Measurements from ENCODE around the gene TXNRD2. TPM values are rescaled to one million over a fixed set of nuclear protein-coding genes. Genes with fewer than 3 reads are reported as not detected.

TXNRD2 gene
- total RNA-seq, 1 experiment from 2014 or later: 19.7 TPM

DNA sequence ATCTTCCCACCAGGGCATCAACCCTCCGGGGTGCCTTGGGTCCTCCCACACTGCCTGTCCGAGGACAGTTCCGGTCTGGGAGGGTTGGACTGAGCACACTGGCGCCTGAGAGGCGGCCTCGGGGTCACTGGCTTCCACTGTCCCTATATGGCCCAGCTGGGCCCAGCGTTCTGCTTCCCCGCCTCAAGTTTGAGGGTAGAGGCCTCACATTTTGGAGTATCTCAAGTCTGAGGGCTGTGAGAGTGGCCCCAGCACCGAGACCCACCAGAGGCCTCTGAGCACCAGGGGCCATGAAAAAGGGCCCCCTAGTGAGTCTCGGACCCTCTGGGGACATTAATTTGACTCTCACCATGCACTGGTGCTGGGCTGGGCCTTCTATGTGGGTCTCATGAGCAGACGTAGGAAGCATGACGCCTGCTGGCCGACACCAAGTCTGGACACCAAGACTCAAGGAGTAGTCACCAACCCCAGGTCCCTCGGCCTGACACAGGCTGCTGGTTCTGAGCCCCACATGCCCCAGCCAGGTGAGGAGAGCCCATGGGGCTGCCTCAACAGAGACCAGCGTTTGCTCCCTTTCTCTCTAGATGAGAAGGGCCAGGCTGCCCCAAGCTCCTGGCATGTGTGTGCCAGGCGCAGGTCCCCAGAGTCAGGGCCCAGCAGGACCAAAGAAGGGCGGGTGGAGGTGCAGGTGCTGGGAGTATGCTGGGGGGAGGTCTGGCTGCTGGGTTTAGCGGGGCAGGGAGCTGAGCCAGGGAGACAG is 47.5 kb upstream of the TXNRD2 start:
- RAD21 ChIA-PET (ENCODE audit: low non-redundant PET in 1 of 2, low total read pairs in 2 of 2, uncharacterized antibody in 2 of 2, unreplicated experiment in 2 of 2): no interaction called here
- Histone ChIP-seq H3K36me3 (ENCODE audit: control insufficient read depth in 1 of 2, insufficient read depth in 2 of 2, low read length in 2 of 2) (no peaks in the 10 kb centered on the region), H4K20me1 (ENCODE audit: insufficient read depth) (no peaks in the 10 kb centered on the region), H3K4me1 (ENCODE audit: control insufficient read depth in 1 of 2, insufficient read depth in 2 of 2, low read length in 2 of 2) (peaks cover 21 to 29% of the 10 kb centered on the region in 2 experiments), H3K27me3 (ENCODE audit: insufficient read depth, low read length) (no peaks in the 10 kb centered on the region), H2AFZ (ENCODE audit: low read depth, low read length, poor library complexity, severe bottlenecking) (no peak overlapping the region), H3K4me3 (replicated peaks in 1 of 2; ENCODE audit: low read depth in 1 of 2, low read length in 2 of 2) (no peak overlapping the region), H3K79me2 (ENCODE audit: insufficient read depth, low read length) (peaks cover 6% of the 10 kb centered on the region; the same call in 1 of the 2 replicates), H3K9me3 (ENCODE audit: control insufficient read depth in 1 of 2, insufficient read depth in 1 of 2, low read depth in 1 of 2, low read length in 2 of 2) (no peaks in the 10 kb centered on the region), H3K9ac (ENCODE audit: low read length) (no peak overlapping the region), H3K27ac (ENCODE audit: low read depth, low read length) (no peak overlapping the region), H3K4me2 (ENCODE audit: low read length) (no peak overlapping the region), H3K9me2 (ENCODE audit: insufficient read depth) (no peaks in the 10 kb centered on the region)
- TF ChIP-seq ZNF274 (IDR thresholded peaks at IDR 0.05; ENCODE audit: low read depth, low read length): no peak
- no peak for TF ChIP-seq FOSL1 (IDR thresholded peaks at IDR 0.05; ENCODE audit: low read depth)
- no peak for TF ChIP-seq SIN3A (IDR thresholded peaks at IDR 0.05; ENCODE audit: low read depth)
- no peak for TF ChIP-seq ZFX (IDR thresholded peaks at IDR 0.05)
- TF ChIP-seq JUND (IDR thresholded peaks at IDR 0.05): no peak
- TF ChIP-seq RAD21 (IDR thresholded peaks at IDR 0.05; ENCODE audit: low read depth): no peak
- TF ChIP-seq CEBPB (IDR thresholded peaks at IDR 0.05; ENCODE audit: low read depth): no peak
- no peak for TF ChIP-seq SRF (IDR thresholded peaks at IDR 0.05; ENCODE audit: low read depth)
- TF ChIP-seq, protein P1, sequence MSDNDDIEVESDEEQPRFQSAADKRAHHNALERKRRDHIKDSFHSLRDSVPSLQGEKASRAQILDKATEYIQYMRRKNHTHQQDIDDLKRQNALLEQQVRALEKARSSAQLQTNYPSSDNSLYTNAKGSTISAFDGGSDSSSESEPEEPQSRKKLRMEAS (IDR thresholded peaks at IDR 0.05): no peak
- no peak for TF ChIP-seq TCF7L2 (IDR thresholded peaks at IDR 0.05; ENCODE audit: borderline replicate concordance, extremely low read depth, insufficient read depth, insufficient read length)
- TF ChIP-seq SP1 (IDR thresholded peaks at IDR 0.05; ENCODE audit: low read depth): no peak
- TF ChIP-seq, protein P2, sequence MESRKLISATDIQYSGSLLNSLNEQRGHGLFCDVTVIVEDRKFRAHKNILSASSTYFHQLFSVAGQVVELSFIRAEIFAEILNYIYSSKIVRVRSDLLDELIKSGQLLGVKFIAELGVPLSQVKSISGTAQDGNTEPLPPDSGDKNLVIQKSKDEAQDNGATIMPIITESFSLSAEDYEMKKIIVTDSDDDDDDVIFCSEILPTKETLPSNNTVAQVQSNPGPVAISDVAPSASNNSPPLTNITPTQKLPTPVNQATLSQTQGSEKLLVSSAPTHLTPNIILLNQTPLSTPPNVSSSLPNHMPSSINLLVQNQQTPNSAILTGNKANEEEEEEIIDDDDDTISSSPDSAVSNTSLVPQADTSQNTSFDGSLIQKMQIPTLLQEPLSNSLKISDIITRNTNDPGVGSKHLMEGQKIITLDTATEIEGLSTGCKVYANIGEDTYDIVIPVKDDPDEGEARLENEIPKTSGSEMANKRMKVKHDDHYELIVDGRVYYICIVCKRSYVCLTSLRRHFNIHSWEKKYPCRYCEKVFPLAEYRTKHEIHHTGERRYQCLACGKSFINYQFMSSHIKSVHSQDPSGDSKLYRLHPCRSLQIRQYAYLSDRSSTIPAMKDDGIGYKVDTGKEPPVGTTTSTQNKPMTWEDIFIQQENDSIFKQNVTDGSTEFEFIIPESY (IDR thresholded peaks at IDR 0.05; ENCODE audit: extremely low read depth, insufficient replicate concordance, low read length): no peak
- TF ChIP-seq, protein P3, sequence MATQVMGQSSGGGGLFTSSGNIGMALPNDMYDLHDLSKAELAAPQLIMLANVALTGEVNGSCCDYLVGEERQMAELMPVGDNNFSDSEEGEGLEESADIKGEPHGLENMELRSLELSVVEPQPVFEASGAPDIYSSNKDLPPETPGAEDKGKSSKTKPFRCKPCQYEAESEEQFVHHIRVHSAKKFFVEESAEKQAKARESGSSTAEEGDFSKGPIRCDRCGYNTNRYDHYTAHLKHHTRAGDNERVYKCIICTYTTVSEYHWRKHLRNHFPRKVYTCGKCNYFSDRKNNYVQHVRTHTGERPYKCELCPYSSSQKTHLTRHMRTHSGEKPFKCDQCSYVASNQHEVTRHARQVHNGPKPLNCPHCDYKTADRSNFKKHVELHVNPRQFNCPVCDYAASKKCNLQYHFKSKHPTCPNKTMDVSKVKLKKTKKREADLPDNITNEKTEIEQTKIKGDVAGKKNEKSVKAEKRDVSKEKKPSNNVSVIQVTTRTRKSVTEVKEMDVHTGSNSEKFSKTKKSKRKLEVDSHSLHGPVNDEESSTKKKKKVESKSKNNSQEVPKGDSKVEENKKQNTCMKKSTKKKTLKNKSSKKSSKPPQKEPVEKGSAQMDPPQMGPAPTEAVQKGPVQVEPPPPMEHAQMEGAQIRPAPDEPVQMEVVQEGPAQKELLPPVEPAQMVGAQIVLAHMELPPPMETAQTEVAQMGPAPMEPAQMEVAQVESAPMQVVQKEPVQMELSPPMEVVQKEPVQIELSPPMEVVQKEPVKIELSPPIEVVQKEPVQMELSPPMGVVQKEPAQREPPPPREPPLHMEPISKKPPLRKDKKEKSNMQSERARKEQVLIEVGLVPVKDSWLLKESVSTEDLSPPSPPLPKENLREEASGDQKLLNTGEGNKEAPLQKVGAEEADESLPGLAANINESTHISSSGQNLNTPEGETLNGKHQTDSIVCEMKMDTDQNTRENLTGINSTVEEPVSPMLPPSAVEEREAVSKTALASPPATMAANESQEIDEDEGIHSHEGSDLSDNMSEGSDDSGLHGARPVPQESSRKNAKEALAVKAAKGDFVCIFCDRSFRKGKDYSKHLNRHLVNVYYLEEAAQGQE (IDR thresholded peaks at IDR 0.05; ENCODE audit: low read depth): no peak
- TF ChIP-seq, protein P4, sequence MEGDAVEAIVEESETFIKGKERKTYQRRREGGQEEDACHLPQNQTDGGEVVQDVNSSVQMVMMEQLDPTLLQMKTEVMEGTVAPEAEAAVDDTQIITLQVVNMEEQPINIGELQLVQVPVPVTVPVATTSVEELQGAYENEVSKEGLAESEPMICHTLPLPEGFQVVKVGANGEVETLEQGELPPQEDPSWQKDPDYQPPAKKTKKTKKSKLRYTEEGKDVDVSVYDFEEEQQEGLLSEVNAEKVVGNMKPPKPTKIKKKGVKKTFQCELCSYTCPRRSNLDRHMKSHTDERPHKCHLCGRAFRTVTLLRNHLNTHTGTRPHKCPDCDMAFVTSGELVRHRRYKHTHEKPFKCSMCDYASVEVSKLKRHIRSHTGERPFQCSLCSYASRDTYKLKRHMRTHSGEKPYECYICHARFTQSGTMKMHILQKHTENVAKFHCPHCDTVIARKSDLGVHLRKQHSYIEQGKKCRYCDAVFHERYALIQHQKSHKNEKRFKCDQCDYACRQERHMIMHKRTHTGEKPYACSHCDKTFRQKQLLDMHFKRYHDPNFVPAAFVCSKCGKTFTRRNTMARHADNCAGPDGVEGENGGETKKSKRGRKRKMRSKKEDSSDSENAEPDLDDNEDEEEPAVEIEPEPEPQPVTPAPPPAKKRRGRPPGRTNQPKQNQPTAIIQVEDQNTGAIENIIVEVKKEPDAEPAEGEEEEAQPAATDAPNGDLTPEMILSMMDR (IDR thresholded peaks at IDR 0.05 in 2 of 3, conservative IDR thresholded peaks at IDR 0.05 in 1 of 3; ENCODE audit: borderline replicate concordance in 1 of 3, insufficient read depth in 1 of 3, low read depth in 2 of 3, low read length in 2 of 3): no peak
- TF ChIP-seq EZH2 (IDR thresholded peaks at IDR 0.05): no peak
- TF ChIP-seq POLR2A (IDR thresholded peaks at IDR 0.05; ENCODE audit: borderline replicate concordance, extremely low read depth, insufficient read depth, insufficient read length): no peak
- TF ChIP-seq ELF1 (IDR thresholded peaks at IDR 0.05; ENCODE audit: borderline replicate concordance, low read depth): no peak
- no peak for TF ChIP-seq EGR1 (IDR thresholded peaks at IDR 0.05; ENCODE audit: low read depth)
- no peak for TF ChIP-seq EZH2phosphoT487 (IDR thresholded peaks at IDR 0.05; ENCODE audit: borderline replicate concordance)
- no TSS peak for BruUV-seq (replicated peaks)
- POLR2A ChIA-PET: interaction anchor here (0.7 kb wide), 1 partner anchor 241 kb away, joined by 3 read pairs; no protein-coding TSS in a partner anchor
- CTCF ChIA-PET: no interaction called here
- intact Hi-C loops (cut with micrococcal nuclease): loop anchor here (10.0 kb wide), 1 partner anchor 96 kb away; the partner anchor contains the start of gene DGCR8
- DNase-seq (ENCODE audit: low read depth, low spot score): no peak
- no peak for ATAC-seq

All from HCT116 (cell line).